Effector CD8-positive, alpha-beta T cell (primary cell): Measurements from ENCODE around the gene VWA1.
"Not testable (repeated sequence)": the region's sequence is repeated elsewhere in the genome, so short reads cannot be mapped to it uniquely, and the experiment has no call there.

Experiments used
- DNase-seq: peaks from one replicate; lab custom pipeline; 2025; lab: John Stamatoyannopoulos, UW

The VWA1 gene

GRCh38 chr1:1484976-1485750 is 49.7 kb downstream of the VWA1 start:
- DNase-seq: not testable (repeated sequence)

- not testable (repeated sequence) for DNase-seq
These were observed 50.3 kb downstream of the VWA1 start for GRCh38 chr1:1485755-1486317.

DNA sequence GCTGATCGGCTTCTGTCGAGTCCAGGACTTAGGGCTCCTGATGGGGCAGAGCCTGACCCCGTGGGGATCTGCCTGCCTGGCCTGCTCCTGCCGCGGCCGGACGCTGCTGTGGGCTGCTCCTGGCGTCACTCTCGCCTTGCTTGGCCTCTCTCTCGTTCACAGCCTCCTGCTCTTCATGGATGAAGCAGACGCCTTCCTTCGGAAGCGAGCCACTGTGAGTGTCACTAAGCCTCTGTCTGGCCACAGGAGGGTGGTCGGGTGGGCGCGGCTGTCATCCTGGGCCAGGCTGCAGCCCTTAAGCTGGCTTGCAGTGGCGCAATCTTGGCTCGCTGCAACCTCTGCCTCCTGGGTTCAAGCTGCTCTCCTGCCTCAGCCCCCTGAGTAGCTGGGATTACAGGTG is 52.2 kb downstream of the VWA1 start:
- no peak for DNase-seq

- DNase-seq: no peak
These were observed 53.7 kb downstream of the VWA1 start for GRCh38 chr1:1489231-1489630.

- DNase-seq: no peak
These were observed 54.4 kb downstream of the VWA1 start for GRCh38 chr1:1489861-1490260.

GRCh38 chr1:1490633-1491230 is 55.2 kb downstream of the VWA1 start:
- no peak for DNase-seq

GRCh38 chr1:1491601-1492000 is 56.1 kb downstream of the VWA1 start:
- DNase-seq: no peak
